Testis (tissue), 3 donors: ENCODE measurements around the gene VPS18. TPM values are rescaled to one million over a fixed set of nuclear protein-coding genes. Genes with fewer than 3 reads are reported as not detected.
A peak's percentile ranks its signal among the peaks of the same experiment; 100 is the strongest.

Experiments
- DNase-seq: peaks from one replicate; pipeline ENCODE4 v3.0.0-alpha.2; 2019
- H3K27ac ChIP-seq, 2 donors: fragments of 200-600 bp; sonication (generic); one replicate each; pipeline ENCODE4 v1.5.1; 2019
- H3K27me3 ChIP-seq: fragments of 200-600 bp; sonication (generic); one replicate; pipeline ENCODE4 v1.5.1; 2019
- H3K36me3 ChIP-seq: fragments of 200-600 bp; sonication (generic); one replicate; pipeline ENCODE4 v1.5.1; 2017; ENCODE audit warnings: low read depth; ENCODE audit errors: missing control alignments
- H3K4me1 ChIP-seq: fragments of 200-600 bp; sonication (generic); one replicate; pipeline ENCODE4 v1.5.1; 2019
- H3K4me3 ChIP-seq, 2 donors: fragments of 200-600 bp; sonication (generic); one replicate each; pipeline ENCODE4 v1.5.1; 2017 to 2019
- H3K9me3 ChIP-seq: fragments of 200-600 bp; sonication (generic); one replicate; pipeline ENCODE4 v1.5.1; 2017
- CTCF ChIP-seq, 3 experiments: fragments of 450-650 bp in 2 of 3; fragments of 200-600 bp in 1 of 3; sonication (generic) in 1 of 3; IDR thresholded peaks; one replicate each; pipeline ENCODE4 v1.5.1; 2016 to 2019; ENCODE audit warnings: antibody characterized with exemption in 3 of 3, mild to moderate bottlenecking in 2 of 3, moderate library complexity in 1 of 3
- POLR2A ChIP-seq: fragments of 450-650 bp; IDR thresholded peaks from one replicate; pipeline ENCODE4 v1.6.1; 2017; ENCODE audit warnings: antibody characterized with exemption, mild to moderate bottlenecking, moderate library complexity
- WGBS, 2 donors: methylation state at CpG; one replicate each; pipeline ENCODE4 v1.1.5; 2018; 5-methylcytosine and 5-hydroxymethylcytosine counted together
- intact Hi-C: fragments of 100-400 bp; cut with DNase I; formaldehyde crosslinking; loops from one replicate; pipeline ENCODE4 v1.15.1; 2023; ENCODE audit warnings: low total_unique reads
- polyA plus RNA-seq: library from polyadenylated mRNA; stranded (reverse); fragments of 350-450 nt; fragmentation: Illumina TruSeq; extraction: RNeasy Lipid Tissue Mini Kit (QIAGEN cat#74804); gene quantifications from one replicate; pipeline ENCODE4 v1.2.3, GENCODE V29; 2014; ENCODE audit warnings: low read depth, low replicate concordance; ENCODE audit not compliant: insufficient read depth
- total RNA-seq, 2 donors: library from RNA; depleted of rRNA; stranded (reverse); fragments of >200 nt; gene quantifications; one replicate each; pipeline ENCODE4 v1.2.3, GENCODE V29; 2016

Gene VPS18
- total and polyA plus RNA-seq, 3 donors from 2014 or later = 16.3 to 33.4 (median 25.5) TPM

GRCh38 chr15:40904552-40905201 is 10.4 kb downstream of the VPS18 start:
- TF ChIP-seq POLR2A (no peak), CTCF (IDR thresholded peaks at IDR 0.05) (no peak)

GRCh38 chr15:40906091-40906990 is 12.1 kb downstream of the VPS18 start:
- Histone ChIP-seq H3K4me3 (peak overlapping the region; percentile 50 to 53), H3K4me1 (peaks cover 18% of the 10 kb centered on the region), H3K27ac (peak overlapping the region; percentile 52 to 84), H3K36me3 (no peaks in the 10 kb centered on the region), H3K27me3 (no peaks in the 10 kb centered on the region), H3K9me3 (no peaks in the 10 kb centered on the region)
- intact Hi-C loops = loop anchor here (10.0 kb wide), 1 partner anchor 278 kb away; no protein-coding TSS in a partner anchor
- 0 to 4% methylated on average over 6 to 35 of the region's 36 CpGs for WGBS, 2 donors
- peak; percentile 82 for DNase-seq
- TF ChIP-seq CTCF (IDR thresholded peaks at IDR 0.05) (peak; percentile 68 to 76 (median 73)), POLR2A (no peak)

More at GRCh38 chr15:40904552-40905201, 10.4 kb downstream of the VPS18 start:
- Histone ChIP-seq H3K4me1 (peaks cover 18% of the 10 kb centered on the region), H3K27me3 (no peaks in the 10 kb centered on the region), H3K9me3 (no peaks in the 10 kb centered on the region), H3K4me3 (no peak overlapping the region), H3K36me3 (no peaks in the 10 kb centered on the region), H3K27ac (no peak overlapping the region)
- intact Hi-C loops = loop anchor here (10.0 kb wide), 1 partner anchor 280 kb away; no protein-coding TSS in a partner anchor
- DNase-seq = no peak
- WGBS, 2 donors = 81 to 83% methylated on average over 7 of the region's 7 CpGs

- Histone ChIP-seq H3K27ac (peak overlapping the region in 1 of 2 donors; percentile 84), H3K4me3 (peak overlapping the region; percentile 50 to 53), H3K4me1 (peaks cover 18% of the 10 kb centered on the region), H3K27me3 (no peaks in the 10 kb centered on the region), H3K9me3 (no peaks in the 10 kb centered on the region), H3K36me3 (no peaks in the 10 kb centered on the region)
- 26 to 34% methylated on average over 18 to 22 of the region's 22 CpGs for WGBS, 2 donors
- TF ChIP-seq CTCF (IDR thresholded peaks at IDR 0.05) (no peak), POLR2A (no peak)
- no peak for DNase-seq
- intact Hi-C loops = loop anchor here (10.0 kb wide), 1 partner anchor 278 kb away; no protein-coding TSS in a partner anchor
These were observed 12.9 kb downstream of the VPS18 start for GRCh38 chr15:40906991-40907802.

- no peak overlapping the region for H3K4me3 ChIP-seq
- WGBS, 2 donors = 92 to 98% methylated on average over 6 to 7 of the region's 7 CpGs
- intact Hi-C loops = loop anchor here (10.0 kb wide), 1 partner anchor 277 kb away; no protein-coding TSS in a partner anchor
- H3K27me3 ChIP-seq = no peaks in the 10 kb centered on the region
- DNase-seq = no peak
- H3K36me3 ChIP-seq = no peaks in the 10 kb centered on the region
- TF ChIP-seq CTCF (IDR thresholded peaks at IDR 0.05) (no peak), POLR2A (no peak)
- peaks cover 18% of the 10 kb centered on the region for H3K4me1 ChIP-seq
- H3K9me3 ChIP-seq = no peaks in the 10 kb centered on the region
- no peak overlapping the region for H3K27ac ChIP-seq
These were observed 13.8 kb downstream of the VPS18 start for GRCh38 chr15:40908095-40908494.
